ENCODE results near the gene SLC16A3.
A peak's percentile ranks its signal among the peaks of the same experiment; 100 is the strongest.

The SLC16A3 gene

DNA sequence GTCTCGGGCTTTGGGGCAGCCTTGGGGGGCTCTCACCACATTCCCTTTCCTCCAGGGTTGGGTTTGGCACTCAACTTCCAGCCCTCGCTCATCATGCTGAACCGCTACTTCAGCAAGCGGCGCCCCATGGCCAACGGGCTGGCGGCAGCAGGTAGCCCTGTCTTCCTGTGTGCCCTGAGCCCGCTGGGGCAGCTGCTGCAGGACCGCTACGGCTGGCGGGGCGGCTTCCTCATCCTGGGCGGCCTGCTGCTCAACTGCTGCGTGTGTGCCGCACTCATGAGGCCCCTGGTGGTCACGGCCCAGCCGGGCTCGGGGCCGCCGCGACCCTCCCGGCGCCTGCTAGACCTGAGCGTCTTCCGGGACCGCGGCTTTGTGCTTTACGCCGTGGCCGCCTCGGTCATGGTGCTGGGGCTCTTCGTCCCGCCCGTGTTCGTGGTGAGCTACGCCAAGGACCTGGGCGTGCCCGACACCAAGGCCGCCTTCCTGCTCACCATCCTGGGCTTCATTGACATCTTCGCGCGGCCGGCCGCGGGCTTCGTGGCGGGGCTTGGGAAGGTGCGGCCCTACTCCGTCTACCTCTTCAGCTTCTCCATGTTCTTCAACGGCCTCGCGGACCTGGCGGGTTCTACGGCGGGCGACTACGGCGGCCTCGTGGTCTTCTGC lies 8.4 kb downstream of the SLC16A3 start:
- DNase-seq: no peak

DNA sequence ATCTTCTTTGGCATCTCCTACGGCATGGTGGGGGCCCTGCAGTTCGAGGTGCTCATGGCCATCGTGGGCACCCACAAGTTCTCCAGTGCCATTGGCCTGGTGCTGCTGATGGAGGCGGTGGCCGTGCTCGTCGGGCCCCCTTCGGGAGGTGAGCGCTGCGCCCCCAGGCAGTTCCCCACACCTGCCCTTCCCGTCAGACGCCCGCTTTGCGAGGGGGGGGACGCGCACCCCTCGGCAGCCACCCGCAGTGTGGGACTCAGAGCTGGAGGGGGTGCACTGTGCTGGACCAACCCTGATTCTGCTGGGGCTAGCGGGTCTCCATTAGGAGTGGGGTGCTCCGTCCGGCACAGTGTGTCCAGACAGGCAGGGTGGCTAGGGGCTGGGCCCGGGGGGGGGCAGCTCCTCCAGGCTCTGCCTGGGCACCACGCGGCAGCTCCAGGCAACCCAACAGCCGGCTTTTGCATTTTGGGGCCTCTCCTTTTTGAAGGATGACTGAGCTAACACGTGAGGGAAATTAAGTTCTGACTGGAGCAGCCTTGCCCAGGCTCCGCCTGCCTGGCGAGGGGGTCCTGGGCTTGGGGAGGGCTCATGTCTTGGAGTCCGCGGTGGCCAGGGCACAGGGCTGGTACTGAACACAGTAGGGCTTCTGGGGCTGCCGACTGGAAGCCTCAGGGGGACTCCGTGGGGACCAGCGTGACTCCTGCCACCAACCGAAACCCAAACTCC lies 9.1 kb downstream of the SLC16A3 start:
- DNase-seq: no peak

GRCh38 chr17:82238472-82239201 lies 9.8 kb downstream of the SLC16A3 start:
- no peak for DNase-seq

- DNase-seq: no peak
Observed at GRCh38 chr17:82239401-82239925, 10.6 kb downstream of the SLC16A3 start.

DNA sequence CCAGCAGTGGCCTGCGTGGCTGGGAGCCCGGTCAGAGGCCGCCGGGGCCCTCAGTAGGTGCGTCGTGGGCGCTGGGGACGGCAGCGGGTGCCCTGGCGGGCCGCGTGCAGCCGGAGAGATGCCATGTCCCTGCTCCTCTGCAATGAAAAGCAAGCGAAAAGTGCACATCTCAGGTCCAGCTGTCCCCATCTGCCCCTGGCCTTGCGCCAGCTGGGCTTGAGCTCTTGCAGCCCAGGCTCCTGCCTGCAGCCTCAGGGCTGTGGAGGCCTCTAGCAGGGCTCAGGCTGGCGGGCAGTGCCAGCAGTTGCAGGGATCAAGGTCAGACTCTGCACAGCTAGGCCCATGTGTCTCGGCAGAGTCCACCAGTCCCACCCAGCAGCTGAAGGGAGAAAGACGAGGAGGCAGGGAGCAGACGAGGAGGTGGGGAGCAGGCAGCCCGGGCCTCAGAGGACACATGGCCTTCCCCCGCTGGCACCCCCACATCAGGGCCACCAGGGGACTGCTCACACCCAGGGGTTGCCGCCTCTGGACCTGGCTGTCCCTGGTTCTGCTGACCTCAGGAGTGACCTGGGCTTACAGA lies 11.2 kb downstream of the SLC16A3 start:
- DNase-seq: no peak

DNA sequence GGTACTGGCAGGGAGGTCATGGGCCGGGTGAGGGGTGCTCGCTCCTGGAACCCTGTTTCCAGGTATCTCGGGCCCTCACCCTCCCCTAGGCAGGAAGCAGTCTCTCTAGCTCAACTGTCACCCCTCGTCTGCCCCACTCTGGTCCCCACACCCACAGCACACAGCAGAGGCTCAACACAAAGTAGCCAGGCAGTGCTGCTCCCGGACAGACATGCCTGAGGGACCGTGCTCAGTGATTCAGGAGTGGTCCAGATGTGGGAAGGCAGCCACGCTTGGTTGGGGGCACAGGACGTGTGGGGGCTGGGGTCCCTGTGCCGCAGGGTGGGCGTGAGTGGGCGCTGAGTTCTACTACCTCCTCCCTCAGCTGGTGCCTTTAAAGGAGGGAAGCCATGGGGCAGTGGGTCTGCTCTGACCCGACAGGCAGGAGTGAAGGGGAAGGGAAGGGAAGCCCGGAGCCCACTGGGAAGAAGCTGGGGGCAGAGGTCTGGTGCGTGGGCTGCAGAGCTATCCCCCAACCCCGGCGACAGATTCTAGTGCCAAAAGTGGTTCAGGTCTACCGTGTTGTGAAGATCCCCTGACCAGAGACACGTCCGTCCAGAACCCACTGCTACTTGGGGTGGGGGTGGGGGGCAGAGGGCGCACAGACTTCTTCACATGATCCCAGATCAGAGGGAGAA lies 11.8 kb downstream of the SLC16A3 start:
- no peak for DNase-seq

DNA sequence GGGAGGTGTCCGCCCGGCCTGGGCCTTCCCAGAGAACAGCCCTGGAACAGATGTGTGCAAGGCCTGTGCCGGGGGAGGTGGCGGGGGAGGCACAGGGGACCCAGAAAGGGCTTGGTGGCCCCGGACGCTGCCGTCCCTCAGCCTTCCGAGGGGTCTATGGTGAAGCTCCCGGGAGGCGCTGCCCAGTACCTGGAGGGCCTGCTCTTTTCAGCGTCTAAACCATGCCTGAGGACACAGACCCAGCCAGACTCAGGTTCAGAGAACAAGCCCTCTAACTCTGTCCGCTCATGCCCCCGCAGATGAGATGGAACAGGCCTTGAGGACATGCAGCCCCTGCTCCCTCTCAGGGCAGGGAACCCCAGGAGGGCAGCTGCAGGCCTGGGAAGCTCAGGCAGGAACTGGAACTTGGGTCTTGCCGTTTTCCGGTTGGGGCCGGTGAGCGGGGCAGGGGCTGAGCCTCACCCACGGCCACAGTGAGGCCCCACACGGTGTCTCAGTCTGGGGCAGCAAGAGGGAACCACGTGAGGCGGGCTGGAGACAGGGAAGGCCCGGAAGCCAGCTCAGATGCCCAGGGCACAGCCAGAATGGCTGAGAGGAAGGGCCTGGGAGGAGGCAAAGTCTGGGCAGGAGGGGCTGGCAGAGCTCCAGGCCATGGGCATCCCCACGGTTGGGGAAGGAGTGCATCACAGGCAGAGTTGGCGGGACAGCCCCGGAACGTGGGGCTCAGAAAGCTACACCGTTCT lies 12.5 kb downstream of the SLC16A3 start:
- DNase-seq: no peak

GRCh38 chr17:82241926-82242697 lies 13.3 kb downstream of the SLC16A3 start:
- no peak for DNase-seq

- DNase-seq: no peak
Observed at GRCh38 chr17:82242698-82242976, 13.8 kb downstream of the SLC16A3 start.

- DNase-seq: no peak
Observed at GRCh38 chr17:82242977-82243647, 14.3 kb downstream of the SLC16A3 start.

DNA sequence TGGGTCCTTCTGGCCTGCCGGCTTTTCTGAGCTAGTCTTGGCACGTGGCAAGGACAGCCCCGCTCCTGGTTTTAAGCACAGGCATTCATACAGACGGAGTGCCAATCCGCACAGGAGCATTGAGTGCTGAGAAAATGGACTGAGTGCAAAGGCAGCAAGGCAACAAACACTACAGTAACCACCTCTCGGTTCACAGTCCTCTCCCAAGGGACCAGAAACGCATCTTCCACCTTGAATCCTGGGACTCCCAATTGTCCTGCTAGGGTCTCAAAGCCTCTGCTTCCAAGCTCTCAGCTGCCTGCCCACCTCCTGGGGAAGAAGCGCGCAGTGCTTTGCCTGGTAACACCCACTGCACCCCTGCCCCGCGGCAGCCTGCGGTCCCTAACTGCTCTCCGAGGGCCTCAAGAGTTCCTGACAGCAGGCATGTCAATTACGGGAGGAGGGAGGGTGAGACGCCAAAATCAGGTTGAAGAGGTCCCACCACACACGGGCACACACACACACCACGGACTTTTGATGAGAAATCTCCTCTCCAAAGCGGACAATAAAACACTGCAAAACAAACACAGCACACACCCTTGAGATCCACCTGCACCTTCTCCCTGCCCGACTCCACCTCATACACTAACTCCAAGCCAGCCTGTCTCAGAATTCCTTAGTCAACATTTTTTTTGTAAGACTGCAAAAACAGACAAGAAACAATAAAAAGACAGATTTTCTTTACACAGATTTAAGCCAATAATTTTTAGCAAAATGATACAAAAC lies 15.0 kb downstream of the SLC16A3 start:
- DNase-seq: no peak

- peak; percentile 2 for DNase-seq
Observed at GRCh38 chr17:82244413-82245133, 15.7 kb downstream of the SLC16A3 start.

DNA sequence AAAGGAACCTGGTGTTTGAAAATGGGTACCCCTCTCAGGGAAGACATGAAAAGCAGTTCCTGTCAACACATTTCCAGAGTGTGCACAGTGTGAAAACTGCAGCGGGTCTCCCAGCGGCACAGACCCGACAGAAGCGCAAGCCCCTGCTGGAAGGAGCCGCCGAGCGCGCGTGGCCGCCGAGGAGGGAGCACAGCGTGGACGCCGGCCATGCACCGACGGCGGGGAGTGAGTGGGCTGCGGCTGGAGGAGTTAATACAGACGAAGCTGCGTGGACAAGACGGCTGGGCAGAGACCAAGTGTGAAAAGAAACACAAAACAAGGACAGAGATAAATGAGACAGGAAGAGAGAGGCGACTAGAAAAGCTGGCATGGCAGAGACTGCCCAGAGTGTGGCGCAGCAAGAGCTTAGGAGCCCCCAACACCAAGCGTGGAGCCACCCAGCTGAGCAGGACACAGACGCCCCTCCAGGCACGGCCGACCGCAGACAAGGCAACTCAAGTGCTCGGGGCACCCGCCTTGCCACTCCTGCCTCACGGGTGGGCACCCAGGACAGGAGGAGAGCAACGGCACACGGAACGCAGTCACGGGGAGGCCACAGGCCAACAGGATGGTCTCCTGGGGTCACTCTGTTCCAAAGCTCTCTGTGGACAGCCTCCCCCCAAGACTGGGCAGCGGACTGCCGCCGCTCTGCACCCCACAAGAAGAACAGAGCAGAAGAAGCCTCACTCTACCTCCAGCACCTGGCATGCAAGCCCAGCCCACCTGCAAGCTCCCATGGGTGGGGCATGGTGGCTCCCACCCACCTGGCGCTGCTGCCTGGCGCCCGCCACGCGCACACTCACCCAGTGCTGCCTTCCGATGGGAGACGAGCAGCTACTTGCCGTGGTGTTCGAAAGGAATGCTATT lies 16.5 kb downstream of the SLC16A3 start:
- no peak for DNase-seq

DNA sequence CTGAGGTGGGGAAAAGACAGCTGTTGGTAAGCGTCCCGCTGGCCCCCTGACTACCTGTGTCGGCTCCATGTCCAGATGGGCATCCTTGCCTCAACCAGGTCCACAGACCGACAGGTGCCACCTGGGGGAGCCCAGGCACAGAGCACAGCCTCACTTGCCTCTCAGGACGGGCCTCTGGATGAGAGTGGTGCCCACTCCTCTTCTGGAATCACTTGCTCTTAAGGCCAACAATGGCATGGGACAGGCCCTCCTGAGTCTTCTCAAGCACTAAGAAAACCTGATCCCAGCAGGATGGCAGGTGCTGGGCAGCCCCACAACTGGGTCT lies 17.2 kb downstream of the SLC16A3 start:
- no peak for DNase-seq

GRCh38 chr17:82246365-82247181 lies 17.7 kb downstream of the SLC16A3 start:
- DNase-seq: no peak

DNA sequence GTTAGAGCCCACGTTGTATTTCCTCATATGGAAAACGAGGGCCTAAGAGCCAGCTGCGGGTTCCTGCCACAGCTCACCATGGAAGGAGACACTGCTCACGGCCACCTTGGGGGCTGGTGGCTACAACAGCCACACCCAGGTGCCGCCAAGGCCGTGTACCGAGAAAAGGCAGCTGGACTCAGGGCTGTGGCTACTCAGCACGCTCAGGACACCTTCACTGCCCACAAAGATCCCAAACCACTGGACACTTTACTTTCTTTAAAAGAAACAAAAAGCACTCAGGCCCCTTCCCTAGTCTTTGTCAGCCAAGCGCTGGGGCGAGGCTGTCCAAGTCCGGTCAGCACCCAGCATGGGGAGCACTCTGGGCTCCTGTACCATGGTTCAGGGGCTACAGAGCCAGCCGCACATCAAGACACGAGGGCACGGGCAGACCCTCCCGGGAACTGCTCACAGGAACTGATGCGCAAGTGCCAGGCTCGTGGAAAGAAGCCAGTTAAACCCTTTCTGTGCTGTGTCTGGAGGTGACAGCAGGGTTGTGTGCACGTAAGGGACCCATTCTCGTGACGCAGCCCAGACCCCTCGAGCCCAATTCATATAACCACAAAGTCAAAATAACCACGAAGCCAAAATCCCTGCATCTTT lies 18.5 kb downstream of the SLC16A3 start:
- no peak for DNase-seq
